Mesothelial cell of epicardium (in vitro differentiated cells): ENCODE measurements around the gene SLC44A2. TPM values are rescaled to one million over a fixed set of nuclear protein-coding genes. Genes with fewer than 3 reads are reported as not detected.

Experiments used
- DNase-seq, 2 experiments: peaks; one replicate each; pipeline ENCODE4 v3.0.0; 2021; ENCODE audit warnings: low spot score in 2 of 2; ENCODE audit not compliant: unreplicated experiment in 2 of 2
- H3K27ac Mint-ChIP-seq: 2 replicates; pipeline ENCODE4 v1.8.0; 2021; ENCODE audit warnings: mixed read lengths
- H3K27me3 Mint-ChIP-seq: 2 replicates; pipeline ENCODE4 v1.8.0; 2021; ENCODE audit warnings: low read depth, mixed read lengths
- H3K36me3 Mint-ChIP-seq: 2 replicates; pipeline ENCODE4 v1.8.0; 2021; ENCODE audit warnings: mixed read lengths
- H3K4me1 Mint-ChIP-seq: 2 replicates; pipeline ENCODE4 v1.8.0; 2021; ENCODE audit warnings: mixed read lengths
- H3K4me3 Mint-ChIP-seq: 2 replicates; pipeline ENCODE4 v1.8.0; 2021; ENCODE audit warnings: mild to moderate bottlenecking, moderate library complexity, mixed read lengths
- H3K9me3 Mint-ChIP-seq: 2 replicates; pipeline ENCODE4 v1.8.0; 2021; ENCODE audit warnings: mixed read lengths
- CTCF ChIP-seq: fragments of 200-600 bp; sonication (generic); IDR thresholded peaks from one replicate; pipeline ENCODE4 v1.5.0; 2021; ENCODE audit warnings: antibody characterized with exemption; ENCODE audit not compliant: unreplicated experiment
- total RNA-seq: library from RNA; stranded (reverse); gene quantifications from 3 replicates; pipeline ENCODE4 v1.2.1, GENCODE V29; 2021

SLC44A2 gene
- total RNA-seq, 1 donor from 2014 or later: 340 TPM

GRCh38 chr19:10685210-10685609 is 59.9 kb downstream of the SLC44A2 start:
- no peak overlapping the region for H3K4me3 Mint-ChIP-seq
- H3K9me3 Mint-ChIP-seq: no peaks in the 10 kb centered on the region
- no peak for TF ChIP-seq CTCF
- H3K27ac Mint-ChIP-seq: no peak overlapping the region
- no peak for DNase-seq
- H3K4me1 Mint-ChIP-seq: no peaks in the 10 kb centered on the region
- H3K36me3 Mint-ChIP-seq: peaks cover 26% of the 10 kb centered on the region
- H3K27me3 Mint-ChIP-seq: no peaks in the 10 kb centered on the region

DNA sequence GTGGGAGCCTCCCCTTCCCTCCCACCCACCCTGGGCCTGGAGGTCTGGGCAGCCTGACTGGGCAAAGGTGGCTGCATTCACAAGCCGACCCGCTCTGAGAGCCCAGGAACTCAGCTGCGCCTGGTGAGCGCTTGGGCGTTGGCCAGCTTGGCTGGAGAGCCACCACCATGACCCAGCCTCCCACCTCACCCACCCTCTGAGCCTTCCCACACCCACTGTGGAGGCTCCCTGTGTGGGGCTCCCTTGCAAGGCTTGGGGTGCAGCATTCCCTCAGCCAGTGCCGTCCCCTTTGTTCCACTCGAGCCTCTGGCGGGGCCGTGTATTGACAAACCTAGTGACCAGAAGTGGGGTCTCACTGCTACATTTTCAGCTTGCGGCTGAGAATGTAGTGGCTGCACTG is 60.8 kb downstream of the SLC44A2 start:
- Mint-ChIP-seq H3K4me1 (no peaks in the 10 kb centered on the region), H3K27ac (no peak overlapping the region), H3K36me3 (peaks cover 27% of the 10 kb centered on the region), H3K4me3 (no peak overlapping the region), H3K27me3 (no peaks in the 10 kb centered on the region), H3K9me3 (no peaks in the 10 kb centered on the region)
- TF ChIP-seq CTCF: no peak
- DNase-seq: no peak

DNA sequence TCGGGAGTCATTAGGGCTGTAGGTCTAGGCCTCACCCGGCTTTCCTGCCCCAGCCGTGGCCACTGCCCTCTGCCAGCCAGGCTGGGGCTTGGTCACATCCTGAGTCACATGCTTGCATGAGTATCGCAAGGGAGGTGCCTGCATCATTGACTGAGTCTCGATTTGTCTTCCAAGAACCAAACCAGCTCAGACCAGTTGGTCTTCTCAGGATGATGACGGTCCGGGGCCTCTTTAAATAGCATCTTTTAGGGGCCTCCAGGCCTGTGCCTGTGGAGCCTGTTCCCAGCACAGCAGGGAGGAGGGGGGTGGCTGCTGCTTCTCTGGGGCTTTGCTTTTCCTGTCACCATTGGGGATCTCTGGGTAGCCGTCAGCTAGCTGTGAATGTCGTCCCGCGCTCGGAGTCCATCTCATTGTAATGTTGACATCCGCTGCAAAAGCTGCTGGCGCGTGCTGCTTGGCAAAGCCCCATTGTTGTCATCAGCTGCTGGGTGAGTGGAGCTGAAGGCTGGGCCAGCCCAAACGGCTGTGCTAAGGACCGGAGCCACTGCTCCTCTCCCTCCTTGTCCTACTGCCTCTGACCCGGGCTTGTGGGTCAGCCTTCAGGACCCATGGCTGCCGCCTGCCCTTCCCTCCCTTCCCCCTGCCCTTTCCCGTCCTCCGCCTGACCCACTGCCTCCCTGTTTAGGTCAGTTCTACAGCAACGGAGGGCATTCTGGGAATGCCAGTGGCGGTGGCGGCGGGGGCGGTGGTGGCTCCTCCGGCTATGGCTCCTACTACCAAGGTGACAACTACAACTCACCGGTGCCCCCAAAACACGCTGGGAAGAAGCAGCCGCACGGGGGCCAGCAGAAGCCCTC is 61.5 kb downstream of the SLC44A2 start:
- Mint-ChIP-seq H3K27ac (no peak overlapping the region), H3K27me3 (no peaks in the 10 kb centered on the region), H3K4me1 (no peaks in the 10 kb centered on the region), H3K4me3 (no peak overlapping the region), H3K36me3 (peaks cover 29% of the 10 kb centered on the region), H3K9me3 (no peaks in the 10 kb centered on the region)
- TF ChIP-seq CTCF: no peak
- DNase-seq: no peak

GRCh38 chr19:10687518-10688288 is 62.4 kb downstream of the SLC44A2 start:
- no peaks in the 10 kb centered on the region for H3K9me3 Mint-ChIP-seq
- DNase-seq: no peak
- peaks cover 32% of the 10 kb centered on the region for H3K36me3 Mint-ChIP-seq
- H3K4me1 Mint-ChIP-seq: no peaks in the 10 kb centered on the region
- H3K4me3 Mint-ChIP-seq: no peak overlapping the region
- no peaks in the 10 kb centered on the region for H3K27me3 Mint-ChIP-seq
- no peak overlapping the region for H3K27ac Mint-ChIP-seq
- TF ChIP-seq CTCF: no peak

DNA sequence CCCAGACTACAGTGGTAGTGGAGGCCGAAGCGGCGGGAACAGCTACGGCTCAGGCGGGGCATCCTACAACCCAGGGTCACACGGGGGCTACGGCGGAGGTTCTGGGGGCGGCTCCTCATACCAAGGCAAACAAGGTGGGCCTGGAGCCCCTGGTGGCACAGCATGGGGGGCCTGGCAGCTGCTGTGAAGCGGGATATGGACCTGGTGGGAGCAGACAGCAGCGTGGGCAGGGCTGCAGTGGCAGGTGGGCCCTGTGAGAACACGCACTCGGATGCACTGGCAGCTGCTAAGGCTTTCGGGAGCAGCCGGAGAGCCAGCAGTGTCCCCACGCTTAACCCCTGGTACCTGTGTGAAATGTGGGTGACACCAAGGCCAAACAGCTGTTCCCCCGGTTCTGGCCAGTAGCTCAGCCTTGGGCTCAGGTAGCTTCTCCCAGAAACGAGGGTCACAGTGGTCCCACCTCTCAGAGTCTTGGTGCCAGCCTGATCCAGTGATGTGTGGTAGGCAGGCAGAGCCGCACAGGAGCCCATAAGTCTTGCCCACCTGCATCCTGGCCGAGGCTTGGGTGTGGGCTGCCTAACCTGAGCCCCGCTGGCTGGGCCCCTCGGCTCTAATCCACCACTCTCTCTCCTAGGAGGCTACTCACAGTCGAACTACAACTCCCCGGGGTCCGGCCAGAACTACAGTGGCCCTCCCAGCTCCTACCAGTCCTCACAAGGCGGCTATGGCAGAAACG is 63.4 kb downstream of the SLC44A2 start:
- no peaks in the 10 kb centered on the region for H3K4me1 Mint-ChIP-seq
- H3K27me3 Mint-ChIP-seq: no peaks in the 10 kb centered on the region
- no peak overlapping the region for H3K4me3 Mint-ChIP-seq
- H3K36me3 Mint-ChIP-seq: peaks cover 33% of the 10 kb centered on the region
- DNase-seq: no peak
- H3K27ac Mint-ChIP-seq: no peak overlapping the region
- no peaks in the 10 kb centered on the region for H3K9me3 Mint-ChIP-seq
- TF ChIP-seq CTCF: no peak
